HEK293T (cell line): ENCODE data around the gene ARMC7.

ENCODE experiments used
- CTCF ChIA-PET: fragments of 350-600 bp; formaldehyde crosslinking; extraction: SDS; loops from one replicate; lab custom pipeline; 2021; ENCODE audit warnings: antibody characterized with exemption, inconsistent platforms; lab: Yijun Ruan, JAX
- POLR2A ChIA-PET: fragments of 350-600 bp; formaldehyde crosslinking; extraction: SDS; loops from one replicate; lab custom pipeline; 2020; ENCODE audit warnings: antibody characterized with exemption, inconsistent platforms; lab: Yijun Ruan, JAX
- DNase-seq: peaks from one replicate; pipeline ENCODE4 v3.0.0; 2012; ENCODE audit warnings: mixed read lengths; ENCODE audit errors: extremely low spot score
- ARNT ChIP-seq: fragments of 450-650 bp; IDR thresholded peaks from 2 replicates; pipeline ENCODE4 v1.6.1; 2017; ENCODE audit warnings: mild to moderate bottlenecking
- BHLHE40 ChIP-seq: fragments of 450-650 bp; IDR thresholded peaks from 2 replicates; pipeline ENCODE4 v1.6.1; 2016; ENCODE audit warnings: mild to moderate bottlenecking, moderate library complexity, borderline replicate concordance
- CTBP1 ChIP-seq: fragments of 450-650 bp; IDR thresholded peaks from 2 replicates; pipeline ENCODE4 v1.6.1; 2016; ENCODE audit warnings: borderline replicate concordance
- ELF4 ChIP-seq: fragments of 450-650 bp; IDR thresholded peaks from 2 replicates; pipeline ENCODE4 v1.6.1; 2017; ENCODE audit warnings: antibody characterized with exemption
- FOXA1 ChIP-seq: fragments of 450-650 bp; IDR thresholded peaks from 2 replicates; pipeline ENCODE4 v1.6.1; 2016; ENCODE audit warnings: mild to moderate bottlenecking
- FOXK2 ChIP-seq: fragments of 450-650 bp; IDR thresholded peaks from 2 replicates; pipeline ENCODE4 v1.6.1; 2016; ENCODE audit warnings: mild to moderate bottlenecking
- FOXM1 ChIP-seq: fragments of 450-650 bp; IDR thresholded peaks from 2 replicates; pipeline ENCODE4 v1.6.1; 2017; ENCODE audit warnings: mild to moderate bottlenecking, borderline replicate concordance
- HDGF ChIP-seq: fragments of 450-650 bp; IDR thresholded peaks from 2 replicates; pipeline ENCODE4 v1.6.1; 2017; ENCODE audit warnings: antibody characterized with exemption, borderline replicate concordance
- L3MBTL2 ChIP-seq: fragments of 450-650 bp; conservative IDR thresholded peaks from 2 replicates; pipeline ENCODE4 v1.6.1; 2016; ENCODE audit warnings: mild to moderate bottlenecking
- LEF1 ChIP-seq: fragments of 450-650 bp; IDR thresholded peaks from 2 replicates; pipeline ENCODE4 v1.6.1; 2017; ENCODE audit warnings: mild to moderate bottlenecking, borderline replicate concordance
- NFRKB ChIP-seq: fragments of 450-650 bp; IDR thresholded peaks from 2 replicates; pipeline ENCODE4 v1.6.1; 2016; ENCODE audit warnings: mild to moderate bottlenecking, moderate library complexity
- PKNOX1 ChIP-seq: fragments of 450-650 bp; IDR thresholded peaks from 2 replicates; pipeline ENCODE4 v1.6.1; 2016
- SP1 ChIP-seq: fragments of 450-650 bp; IDR thresholded peaks from 2 replicates; pipeline ENCODE4 v1.6.1; 2017
- SUZ12 ChIP-seq: fragments of 450-650 bp; IDR thresholded peaks from 2 replicates; pipeline ENCODE4 v1.6.1; 2016; ENCODE audit warnings: mild to moderate bottlenecking
- TARDBP ChIP-seq: fragments of 450-650 bp; IDR thresholded peaks from 2 replicates; pipeline ENCODE4 v1.6.1; 2016
- ZNF384 ChIP-seq: fragments of 450-650 bp; IDR thresholded peaks from 2 replicates; pipeline ENCODE4 v1.6.1; 2016

The ARMC7 gene

GRCh38 chr17:75109407-75110233, at the start of gene ARMC7:
ARMC7 (plus strand) TSS chr17:75109969; CDS start chr17:75110289, 320 bp downstream.
- peak; percentile 95 for DNase-seq
- TF ChIP-seq L3MBTL2 = peak; percentile 78
- no peak for TF ChIP-seq CTBP1
- POLR2A ChIA-PET = interaction anchor here (0.6 to 2.7 kb wide), 40 partner anchors 11 to 235 kb away, joined by 3 to 21 read pairs (median 4); partner anchors contain the start of genes ATP5PD, CDR2L, GGA3 and HID1
- CTCF ChIA-PET = interaction anchor here (0.7 to 2.2 kb wide), 3 partner anchors 131 to 221 kb away, joined by 3 to 5 read pairs (median 5); partner anchors contain the start of gene MIF4GD

GRCh38 chr17:75060434-75061054, 49.2 kb upstream of the ARMC7 start:
- CTCF ChIA-PET = interaction anchor here (0.9 to 2.1 kb wide), 4 partner anchors 12 to 141 kb away, joined by 3 to 7 read pairs (median 4); no protein-coding TSS in a partner anchor
- POLR2A ChIA-PET = interaction anchor here (1.2 to 3.1 kb wide), 3 partner anchors 12 to 71 kb away, joined by 4 to 10 read pairs (median 5); partner anchors contain the start of genes ARMC7 and NT5C
- TF ChIP-seq PKNOX1 = no peak
- TF ChIP-seq SP1 = no peak
- no peak for TF ChIP-seq FOXA1
- no peak for TF ChIP-seq SUZ12
- no peak for TF ChIP-seq FOXK2
- TF ChIP-seq LEF1 = no peak
- no peak for TF ChIP-seq NFRKB
- no peak for TF ChIP-seq CTBP1
- no peak for TF ChIP-seq FOXM1
- no peak for TF ChIP-seq L3MBTL2
- no peak for TF ChIP-seq HDGF
- no peak for TF ChIP-seq BHLHE40
- TF ChIP-seq ARNT = no peak
- no peak for TF ChIP-seq TARDBP
- no peak for TF ChIP-seq ZNF384
- TF ChIP-seq ELF4 = no peak
- no peak for DNase-seq

DNA sequence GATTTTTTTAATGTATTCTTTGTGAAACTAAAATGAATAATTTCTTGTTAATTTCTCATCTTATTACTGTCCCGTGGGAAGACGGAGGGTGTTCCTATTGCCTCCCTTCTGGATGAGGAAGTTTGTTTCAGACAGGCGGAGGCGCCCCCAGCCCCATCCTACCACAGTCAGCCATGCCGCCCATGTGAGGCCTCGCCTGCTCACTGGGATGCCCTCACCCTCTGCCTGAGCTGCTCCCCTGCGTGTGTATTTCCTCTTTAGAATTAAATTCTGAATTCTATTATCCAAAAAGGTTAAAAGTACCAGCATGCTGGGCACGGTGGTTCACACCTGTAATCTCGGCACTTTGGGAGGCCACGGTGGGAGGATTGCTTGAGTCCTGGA, 48.7 kb upstream of the ARMC7 start:
- TF ChIP-seq PKNOX1 (no peak), LEF1 (no peak)
- POLR2A ChIA-PET = interaction anchor here (1.1 to 1.5 kb wide), 2 partner anchors 13 to 70 kb away, joined by 4 to 5 read pairs; partner anchors contain the start of gene NT5C
- DNase-seq = no peak
- CTCF ChIA-PET = interaction anchor here (2.1 kb wide), 1 partner anchor 141 kb away, joined by 7 read pairs; no protein-coding TSS in a partner anchor

DNA sequence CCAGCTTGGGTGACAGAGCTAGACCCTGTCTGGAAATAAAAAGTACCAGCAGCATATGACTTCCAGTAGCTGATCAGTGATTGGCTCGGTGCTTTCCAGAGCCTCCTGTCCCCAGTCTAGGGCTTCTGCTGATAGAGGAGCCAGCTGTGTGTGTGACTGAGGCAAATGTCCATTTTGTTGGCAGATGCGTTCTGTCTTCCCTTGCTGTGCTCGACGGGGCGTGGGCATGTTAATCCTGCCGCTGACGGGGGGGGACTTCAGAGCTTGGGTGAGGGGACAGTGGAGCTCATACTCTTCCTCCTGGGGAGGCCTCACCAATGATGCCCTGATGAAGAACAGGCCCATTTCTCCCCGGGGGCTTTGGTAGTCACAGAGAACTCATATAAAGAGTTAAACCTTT, 48.2 kb upstream of the ARMC7 start:
- TF ChIP-seq PKNOX1 = no peak
- TF ChIP-seq CTBP1 = no peak
- TF ChIP-seq ELF4 = no peak
- TF ChIP-seq SP1 = no peak
- TF ChIP-seq FOXM1 = no peak
- no peak for TF ChIP-seq FOXK2
- no peak for TF ChIP-seq SUZ12
- no peak for TF ChIP-seq ZNF384
- no peak for TF ChIP-seq L3MBTL2
- no peak for TF ChIP-seq NFRKB
- no peak for TF ChIP-seq HDGF
- TF ChIP-seq ARNT = no peak
- TF ChIP-seq TARDBP = no peak
- no peak for TF ChIP-seq BHLHE40
- TF ChIP-seq LEF1 = no peak
- no peak for TF ChIP-seq FOXA1
- ChIA-PET POLR2A (interaction anchor here (1.1 to 1.5 kb wide), 3 partner anchors 13 to 69 kb away, joined by 3 to 5 read pairs (median 4); partner anchors contain the start of genes ARMC7 and NT5C), CTCF (interaction anchor here (1.0 to 2.1 kb wide), 2 partner anchors 53 to 140 kb away, joined by 4 to 7 read pairs; no protein-coding TSS in a partner anchor)
- no peak for DNase-seq

DNA sequence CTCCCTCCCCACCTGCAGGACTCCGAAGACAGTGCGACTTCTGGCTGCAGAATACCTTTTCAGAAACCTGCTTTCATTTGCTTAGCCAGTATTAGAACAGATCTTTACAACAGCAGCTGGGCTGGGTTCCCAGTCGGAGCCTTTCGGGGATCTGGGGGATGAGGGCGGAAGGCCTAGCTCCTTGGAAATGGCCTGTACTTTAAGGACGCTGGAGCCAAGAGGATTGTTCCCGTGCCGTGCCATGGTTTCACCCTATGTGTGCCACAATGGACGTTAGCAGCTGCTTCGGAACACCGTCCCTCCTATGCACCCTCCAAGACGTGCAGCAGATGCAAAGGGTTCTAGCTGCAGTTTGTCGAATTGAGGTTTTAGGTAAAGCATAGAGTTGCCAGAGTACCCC, 46.6 kb upstream of the ARMC7 start:
- ChIA-PET POLR2A (no interaction called here), CTCF (interaction anchor here (0.5 to 1.8 kb wide), 3 partner anchors 9 to 42 kb away, joined by 3 to 4 read pairs (median 4); no protein-coding TSS in a partner anchor)
- TF ChIP-seq FOXA1 (no peak), FOXM1 (no peak), TARDBP (no peak), CTBP1 (no peak), SUZ12 (no peak), ZNF384 (no peak), ELF4 (no peak), FOXK2 (no peak), BHLHE40 (no peak), SP1 (no peak), PKNOX1 (no peak)
- no peak for DNase-seq
